Ishikawa (cell line): ENCODE measurements around the gene SORT1.

Source experiments
- CEBPB ChIP-seq: IDR thresholded peaks from 2 replicates; pipeline ENCODE4 v1.6.1; 2012
- EGR1 ChIP-seq: IDR thresholded peaks from 2 replicates; pipeline ENCODE4 v1.6.1; 2012
- EP300 ChIP-seq: IDR thresholded peaks from 2 replicates; pipeline ENCODE4 v1.6.1; 2012; ENCODE audit warnings: borderline replicate concordance
- FOXM1 ChIP-seq: IDR thresholded peaks from 2 replicates; pipeline ENCODE4 v1.6.1; 2012; ENCODE audit warnings: low read depth, borderline replicate concordance
- MAX ChIP-seq: IDR thresholded peaks from 2 replicates; pipeline ENCODE4 v1.6.1; 2012
- RAD21 ChIP-seq: IDR thresholded peaks from 2 replicates; pipeline ENCODE4 v1.6.1; 2012; ENCODE audit warnings: low read depth
- REST ChIP-seq: IDR thresholded peaks from 2 replicates; pipeline ENCODE4 v1.6.1; 2012; ENCODE audit warnings: low read depth, mild to moderate bottlenecking
- TAF1 ChIP-seq: IDR thresholded peaks from 2 replicates; pipeline ENCODE4 v1.6.1; 2012; ENCODE audit warnings: low read depth, mild to moderate bottlenecking
- TCF12 ChIP-seq: IDR thresholded peaks from 2 replicates; pipeline ENCODE4 v1.6.1; 2012; ENCODE audit warnings: low read depth
- TEAD4 ChIP-seq: IDR thresholded peaks from 2 replicates; pipeline ENCODE4 v1.6.1; 2012
- USF1 ChIP-seq: IDR thresholded peaks from 2 replicates; pipeline ENCODE4 v1.6.1; 2012
- YY1 ChIP-seq: IDR thresholded peaks from 2 replicates; pipeline ENCODE4 v1.6.1; 2012; ENCODE audit warnings: low read depth

GRCh38 chr1:109350182-109350581 lies 47.5 kb downstream of the SORT1 start:
- TF ChIP-seq YY1 (no peak), EGR1 (no peak), USF1 (no peak), TAF1 (no peak), TCF12 (no peak), CEBPB (no peak), REST (no peak), EP300 (no peak), RAD21 (no peak), FOXM1 (no peak), MAX (no peak), TEAD4 (no peak)
